DOHH2 (cell line): ENCODE results near the gene GMPPA.

Experiments used
- EZH2phosphoT487 ChIP-seq: fragments of 200-600 bp; sonication (generic); IDR thresholded peaks from 2 replicates; pipeline ENCODE4 v1.6.1; 2017; ENCODE audit warnings: borderline replicate concordance, mild to moderate bottlenecking, antibody characterized with exemption, low read length, moderate library complexity, mixed read lengths
- TF ChIP-seq, protein P1 (sequence below): fragments of 200-600 bp; sonication (generic); IDR thresholded peaks from one replicate; pipeline ENCODE4 v1.5.1; 2014; ENCODE audit warnings: antibody characterized with exemption, mild to moderate bottlenecking, low read depth, low read length; ENCODE audit not compliant: poor library complexity, severe bottlenecking

DNA sequence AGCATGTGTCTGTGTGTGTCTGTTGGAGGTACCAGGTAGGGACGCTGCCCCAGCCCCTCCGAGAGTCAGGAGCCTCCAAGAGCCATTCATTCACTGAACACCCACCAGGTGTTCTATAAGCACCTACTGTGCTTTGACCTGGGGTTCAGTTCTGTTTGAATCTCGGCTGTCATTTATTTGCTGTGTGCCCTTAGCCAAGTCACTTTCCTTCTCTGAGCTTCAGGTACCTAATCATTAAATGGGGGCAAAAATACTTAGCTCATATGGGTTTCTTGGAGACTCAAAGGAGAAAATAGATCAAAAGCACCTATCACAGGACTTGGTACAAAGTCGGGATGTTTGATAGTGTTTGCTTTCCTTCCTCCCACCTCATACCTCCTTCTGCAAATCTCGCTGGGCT, 28.8 kb downstream of the GMPPA start:
- TF ChIP-seq, protein P1, sequence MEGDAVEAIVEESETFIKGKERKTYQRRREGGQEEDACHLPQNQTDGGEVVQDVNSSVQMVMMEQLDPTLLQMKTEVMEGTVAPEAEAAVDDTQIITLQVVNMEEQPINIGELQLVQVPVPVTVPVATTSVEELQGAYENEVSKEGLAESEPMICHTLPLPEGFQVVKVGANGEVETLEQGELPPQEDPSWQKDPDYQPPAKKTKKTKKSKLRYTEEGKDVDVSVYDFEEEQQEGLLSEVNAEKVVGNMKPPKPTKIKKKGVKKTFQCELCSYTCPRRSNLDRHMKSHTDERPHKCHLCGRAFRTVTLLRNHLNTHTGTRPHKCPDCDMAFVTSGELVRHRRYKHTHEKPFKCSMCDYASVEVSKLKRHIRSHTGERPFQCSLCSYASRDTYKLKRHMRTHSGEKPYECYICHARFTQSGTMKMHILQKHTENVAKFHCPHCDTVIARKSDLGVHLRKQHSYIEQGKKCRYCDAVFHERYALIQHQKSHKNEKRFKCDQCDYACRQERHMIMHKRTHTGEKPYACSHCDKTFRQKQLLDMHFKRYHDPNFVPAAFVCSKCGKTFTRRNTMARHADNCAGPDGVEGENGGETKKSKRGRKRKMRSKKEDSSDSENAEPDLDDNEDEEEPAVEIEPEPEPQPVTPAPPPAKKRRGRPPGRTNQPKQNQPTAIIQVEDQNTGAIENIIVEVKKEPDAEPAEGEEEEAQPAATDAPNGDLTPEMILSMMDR: no peak
- TF ChIP-seq EZH2phosphoT487: no peak
